H1 (cell line): ENCODE data around the gene MAPKAPK2.

ENCODE experiments used
- CREB1 ChIP-seq: IDR thresholded peaks from 2 replicates; pipeline ENCODE4 v1.6.1; 2012; ENCODE audit warnings: inconsistent platforms
- CTCF ChIP-seq, 3 experiments: IDR thresholded peaks; 1 replicate in 2 of 3; 2 replicates in 1 of 3; pipeline versions ENCODE4 v1.5.1 to v1.6.1; 2011; ENCODE audit warnings: low read length in 3 of 3, mild to moderate bottlenecking in 3 of 3, inconsistent platforms in 2 of 3, low read depth in 1 of 3, moderate library complexity in 1 of 3; ENCODE audit not compliant: insufficient read depth in 1 of 3; ENCODE audit errors: control extremely low read depth in 1 of 3
- EP300 ChIP-seq, 2 experiments: IDR thresholded peaks; 1 replicate in 1 of 2; 2 replicates in 1 of 2; pipeline ENCODE4 v1.6.1; 2011 to 2012; ENCODE audit warnings: low read depth in 2 of 2, low read length in 2 of 2, mild to moderate bottlenecking in 2 of 2, borderline replicate concordance in 1 of 2, inconsistent platforms in 1 of 2, moderate library complexity in 1 of 2
- EZH2 ChIP-seq: fragments of 200-600 bp; sonication (generic); IDR thresholded peaks from 2 replicates; pipeline ENCODE4 v1.7.1; 2012; ENCODE audit warnings: low read depth, mild to moderate bottlenecking, moderate library complexity, low read length, inconsistent platforms; ENCODE audit not compliant: severe bottlenecking
- PHF8 ChIP-seq: fragments of 200-600 bp; sonication (generic); conservative IDR thresholded peaks from 2 replicates; pipeline ENCODE4 v1.7.1; 2012; ENCODE audit warnings: low read depth, mild to moderate bottlenecking, inconsistent platforms, low read length, moderate library complexity
- POLR2A ChIP-seq, 2 experiments: IDR thresholded peaks; 1 replicate in 1 of 2; 2 replicates in 1 of 2; pipeline ENCODE4 v1.6.1; 2011; ENCODE audit warnings: low read depth in 2 of 2, low read length in 2 of 2, mild to moderate bottlenecking in 2 of 2; ENCODE audit errors: control extremely low read depth in 1 of 2
- POLR2AphosphoS5 ChIP-seq: IDR thresholded peaks from 2 replicates; pipeline ENCODE4 v1.6.1; 2011; ENCODE audit warnings: low read depth, low read length
- RBBP5 ChIP-seq: IDR thresholded peaks from 2 replicates; pipeline ENCODE4 v1.7.1; 2012; ENCODE audit warnings: low read depth, mild to moderate bottlenecking, inconsistent platforms, low read length, moderate library complexity, borderline replicate concordance

DNA sequence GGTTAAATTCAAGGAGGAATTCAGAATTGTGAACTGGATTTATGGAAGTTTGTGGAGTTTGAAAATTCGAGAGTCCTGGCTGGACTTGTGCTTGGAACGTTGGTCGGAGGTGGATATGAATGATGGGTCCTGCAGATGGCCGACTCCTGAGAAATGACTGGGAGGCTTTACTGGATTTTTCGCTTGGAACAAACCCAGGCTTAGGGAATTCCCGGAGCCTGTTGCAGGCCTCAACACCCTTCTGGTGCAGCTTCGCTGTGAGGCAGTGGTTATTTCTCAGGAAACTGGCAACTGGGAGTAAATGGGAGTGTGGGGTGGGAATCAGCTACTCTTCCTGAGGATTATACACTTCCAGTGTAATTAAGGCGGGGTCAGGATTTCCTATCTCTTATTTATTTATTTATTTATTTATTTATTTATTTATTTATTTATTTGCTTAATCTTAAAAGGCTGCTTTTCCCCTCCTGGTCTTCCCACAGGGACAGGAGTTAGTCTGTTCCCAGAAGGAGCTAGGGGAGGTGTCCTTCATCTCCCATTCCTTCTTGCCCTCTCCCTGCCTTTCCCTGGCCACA lies 21.1 kb downstream of the MAPKAPK2 start:
- TF ChIP-seq CTCF (IDR thresholded peaks at IDR 0.05; ENCODE audit: control extremely low read depth in 1 of 3, insufficient read depth in 1 of 3, low read depth in 1 of 3, low read length in 3 of 3) = no peak
- TF ChIP-seq CREB1 = no peak
- TF ChIP-seq POLR2AphosphoS5 = no peak
- TF ChIP-seq POLR2A (IDR thresholded peaks at IDR 0.05; ENCODE audit: control extremely low read depth in 1 of 2, low read depth in 2 of 2, low read length in 2 of 2) = no peak
- no peak for TF ChIP-seq RBBP5
- no peak for TF ChIP-seq EP300 (IDR thresholded peaks at IDR 0.05; ENCODE audit: borderline replicate concordance in 1 of 2, low read depth in 2 of 2, low read length in 2 of 2)
- TF ChIP-seq EZH2 = no peak
- no peak for TF ChIP-seq PHF8
